GM19467 (cell line): ENCODE results near the gene STARD13.
A peak's percentile ranks its signal among the peaks of the same experiment; 100 is the strongest.

Experiments used
- ATAC-seq: cut with Tn5 transposase; IDR thresholded peaks from one replicate; pipeline ENCODE4 v1.9.1; 2021; ENCODE audit warnings: mild to moderate bottlenecking, moderate library complexity; ENCODE audit not compliant: unreplicated experiment

STARD13 gene

GRCh38 chr13:33125821-33126570 lies 159.6 kb downstream of the STARD13 start:
- ATAC-seq: no peak

- no peak for ATAC-seq
Measured at GRCh38 chr13:33123066-33123859, 162.3 kb downstream of the STARD13 start.

GRCh38 chr13:33119856-33120543 lies 165.6 kb downstream of the STARD13 start:
- no peak for ATAC-seq

- ATAC-seq: no peak
Measured at GRCh38 chr13:33119022-33119781, 166.4 kb downstream of the STARD13 start.

GRCh38 chr13:33116321-33117010 lies 169.1 kb downstream of the STARD13 start:
- no peak for ATAC-seq

- ATAC-seq: no peak
Measured at GRCh38 chr13:33115274-33115673, 170.3 kb downstream of the STARD13 start.

- no peak for ATAC-seq
Measured at GRCh38 chr13:33114146-33114545, 171.4 kb downstream of the STARD13 start.

GRCh38 chr13:33112766-33113165 lies 172.8 kb downstream of the STARD13 start:
- no peak for ATAC-seq

- no peak for ATAC-seq
Measured at GRCh38 chr13:33111414-33112110, 174.0 kb downstream of the STARD13 start.

GRCh38 chr13:33110713-33111413 lies 174.7 kb downstream of the STARD13 start:
- ATAC-seq: peak; percentile 36

- no peak for ATAC-seq
Measured at GRCh38 chr13:33110386-33110712, 175.2 kb downstream of the STARD13 start.

- ATAC-seq: no peak
Measured at GRCh38 chr13:33109801-33110200, 175.8 kb downstream of the STARD13 start.

GRCh38 chr13:33109271-33109697 lies 176.3 kb downstream of the STARD13 start:
- no peak for ATAC-seq

- no peak for ATAC-seq
Measured at GRCh38 chr13:33108620-33109019, 176.9 kb downstream of the STARD13 start.

- ATAC-seq: no peak
Measured at GRCh38 chr13:33107361-33107760, 178.2 kb downstream of the STARD13 start.

- no peak for ATAC-seq
Measured at GRCh38 chr13:33106656-33107360, 178.7 kb downstream of the STARD13 start.

GRCh38 chr13:33105387-33106005 lies 180.1 kb downstream of the STARD13 start:
- ATAC-seq: no peak

- no peak for ATAC-seq
Measured at GRCh38 chr13:33103457-33103856, 182.1 kb downstream of the STARD13 start.
